Fibroblast of lung (primary cell): ENCODE results near the gene GTPBP3. TPM values are rescaled to one million over a fixed set of nuclear protein-coding genes. Genes with fewer than 3 reads are reported as not detected.

Experiments
- DNase-seq, 2 donors: peaks; one replicate each; pipeline versions ENCODE4 v3.0.0 to v3.0.0-alpha.2; 2010; ENCODE audit warnings: low read depth in 2 of 2
- H2AFZ ChIP-seq: 2 replicates; pipeline ENCODE4 v1.5.1; 2012; ENCODE audit warnings: low read length, control low read depth, inconsistent platforms
- H3K27ac ChIP-seq: 2 replicates; pipeline ENCODE4 v1.5.1; 2011; ENCODE audit warnings: low read length, control low read depth; ENCODE audit not compliant: insufficient read depth
- H3K27me3 ChIP-seq: 2 replicates; pipeline ENCODE4 v1.5.1; 2011; ENCODE audit warnings: mild to moderate bottlenecking, low read length; ENCODE audit not compliant: control insufficient read depth, insufficient read depth
- H3K36me3 ChIP-seq: 2 replicates; pipeline ENCODE4 v1.5.1; 2011; ENCODE audit warnings: low read length; ENCODE audit not compliant: control insufficient read depth, insufficient read depth
- H3K4me1 ChIP-seq: 2 replicates; pipeline ENCODE4 v1.5.1; 2011; ENCODE audit warnings: low read length; ENCODE audit not compliant: control insufficient read depth, insufficient read depth; ENCODE audit errors: extremely low read depth
- H3K4me2 ChIP-seq: 2 replicates; pipeline ENCODE4 v1.5.1; 2011; ENCODE audit warnings: low read length, control low read depth; ENCODE audit not compliant: insufficient read depth; ENCODE audit errors: extremely low read depth
- H3K4me3 ChIP-seq, 4 experiments: fragments of 200-600 bp in 1 of 4; sonication (generic) in 1 of 4; replicated peaks in 1 of 4; 2 replicates each; pipeline ENCODE4 v1.5.1; 2011 to 2016; ENCODE audit warnings: low read length in 4 of 4, low read depth in 3 of 4, mild to moderate bottlenecking in 3 of 4, control low read depth in 2 of 4, inconsistent platforms in 1 of 4, mixed read lengths in 1 of 4; ENCODE audit not compliant: insufficient read depth in 1 of 4; ENCODE audit errors: control extremely low read depth in 1 of 4
- H3K79me2 ChIP-seq: 2 replicates; pipeline ENCODE4 v1.5.1; 2012; ENCODE audit warnings: mild to moderate bottlenecking, low read length, inconsistent platforms; ENCODE audit not compliant: control insufficient read depth, insufficient read depth
- H3K9ac ChIP-seq: 2 replicates; pipeline ENCODE4 v1.5.1; 2011; ENCODE audit warnings: mild to moderate bottlenecking, low read length, control low read depth; ENCODE audit not compliant: insufficient read depth
- H3K9me3 ChIP-seq: 2 replicates; pipeline ENCODE4 v1.5.1; 2012; ENCODE audit warnings: low read depth, low read length; ENCODE audit not compliant: control insufficient read depth, insufficient read depth
- H4K20me1 ChIP-seq: 2 replicates; pipeline ENCODE4 v1.5.1; 2011; ENCODE audit warnings: low read length; ENCODE audit not compliant: control insufficient read depth, insufficient read depth; ENCODE audit errors: extremely low read depth
- CTCF ChIP-seq, 2 donors: IDR thresholded peaks in 1 of 2; conservative IDR thresholded peaks in 1 of 2; 1 replicate in 1 of 2; 2 replicates in 1 of 2; pipeline ENCODE4 v1.5.1; 2011 to 2012; ENCODE audit warnings: low read length in 2 of 2, control low read depth in 1 of 2, inconsistent platforms in 1 of 2, low read depth in 1 of 2, mild to moderate bottlenecking in 1 of 2
- EZH2 ChIP-seq: IDR thresholded peaks from 2 replicates; pipeline ENCODE4 v1.5.1; 2012; ENCODE audit warnings: low read length, control low read depth, mild to moderate bottlenecking; ENCODE audit errors: missing control alignments
- polyA plus RNA-seq, 2 donors: library from polyadenylated mRNA; depleted of rRNA in 1 of 2; stranded (reverse) in 1 of 2; unstranded in 1 of 2; fragments of >200 nt; gene quantifications; 2 replicates each; pipeline ENCODE4 v1.2.1, GENCODE V29; 2011 to 2012; ENCODE audit warnings: missing spikeins in 1 of 2
- total RNA-seq: library from RNA; depleted of rRNA; stranded (reverse); fragments of >200 nt; gene quantifications from 2 replicates; pipeline ENCODE4 v1.2.1, GENCODE V29; 2014

GTPBP3 gene
- total and polyA plus RNA-seq, 2 donors (not counting 1 experiment from before 2014, with no cell fraction given), result 3.7 to 11.1 TPM

GRCh38 chr19:17378271-17378670 lies 40.9 kb downstream of the GTPBP3 start:
- Histone ChIP-seq H3K4me2 (no peak overlapping the region), H3K27ac (no peak overlapping the region), H3K36me3 (no peaks in the 10 kb centered on the region), H3K9me3 (no peaks in the 10 kb centered on the region), H3K27me3 (no peaks in the 10 kb centered on the region), H3K4me1 (no peaks in the 10 kb centered on the region), H4K20me1 (no peaks in the 10 kb centered on the region), H3K4me3 (no peak overlapping the region), H3K79me2 (no peaks in the 10 kb centered on the region), H3K9ac (no peak overlapping the region), H2AFZ (no peak overlapping the region)
- no peak for DNase-seq
- TF ChIP-seq CTCF (conservative IDR thresholded peaks at IDR 0.05 in 1 of 2, IDR thresholded peaks at IDR 0.05 in 1 of 2; ENCODE audit: low read depth in 1 of 2, low read length in 2 of 2) (no peak), EZH2 (no peak)

GRCh38 chr19:17379221-17379631 lies 41.9 kb downstream of the GTPBP3 start:
- no peaks in the 10 kb centered on the region for H3K9me3 ChIP-seq
- no peaks in the 10 kb centered on the region for H3K36me3 ChIP-seq
- no peak overlapping the region for H2AFZ ChIP-seq
- no peaks in the 10 kb centered on the region for H3K27me3 ChIP-seq
- H3K79me2 ChIP-seq, result no peaks in the 10 kb centered on the region
- H4K20me1 ChIP-seq, result no peaks in the 10 kb centered on the region
- H3K4me1 ChIP-seq, result no peaks in the 10 kb centered on the region
- no peak overlapping the region for H3K9ac ChIP-seq
- DNase-seq, result no peak
- no peak overlapping the region for H3K4me2 ChIP-seq
- H3K27ac ChIP-seq, result no peak overlapping the region
- TF ChIP-seq EZH2 (no peak), CTCF (conservative IDR thresholded peaks at IDR 0.05 in 1 of 2, IDR thresholded peaks at IDR 0.05 in 1 of 2; ENCODE audit: low read depth in 1 of 2, low read length in 2 of 2) (no peak)
- no peak overlapping the region for H3K4me3 ChIP-seq

- no peak overlapping the region for H3K4me2 ChIP-seq
- no peaks in the 10 kb centered on the region for H3K9me3 ChIP-seq
- no peaks in the 10 kb centered on the region for H3K4me1 ChIP-seq
- no peak overlapping the region for H3K9ac ChIP-seq
- H4K20me1 ChIP-seq, result no peaks in the 10 kb centered on the region
- no peak overlapping the region for H2AFZ ChIP-seq
- no peak for TF ChIP-seq CTCF (conservative IDR thresholded peaks at IDR 0.05 in 1 of 2, IDR thresholded peaks at IDR 0.05 in 1 of 2; ENCODE audit: low read depth in 1 of 2, low read length in 2 of 2)
- no peak for TF ChIP-seq EZH2
- no peak for DNase-seq
- no peaks in the 10 kb centered on the region for H3K79me2 ChIP-seq
- H3K36me3 ChIP-seq, result no peaks in the 10 kb centered on the region
- H3K27ac ChIP-seq, result no peak overlapping the region
- no peaks in the 10 kb centered on the region for H3K27me3 ChIP-seq
- no peak overlapping the region for H3K4me3 ChIP-seq
Observed at GRCh38 chr19:17380426-17381138, 43.2 kb downstream of the GTPBP3 start.
